Measurements from ENCODE around the gene RNU6-7.

- TF ChIP-seq EZH2 (IDR thresholded peaks at IDR 0.05; ENCODE audit: insufficient read depth, poor library complexity, severe bottlenecking) (no peak), EZH2phosphoT487 (IDR thresholded peaks at IDR 0.05; ENCODE audit: insufficient read depth, low read depth) (no peak)
Observed at GRCh38 chr14:32211068-32211404, 9.2 kb downstream of the RNU6-7 start.

Data from GM23248 (cell line).